ENCODE data around the gene ABCG8. TPM values are rescaled to one million over a fixed set of nuclear protein-coding genes. Genes with fewer than 3 reads are reported as not detected.

ABCG8 gene
- total and polyA plus RNA-seq, 2 donors (not counting 3 experiments of a cell fraction or from before 2014, with no cell fraction given): not detected

DNA sequence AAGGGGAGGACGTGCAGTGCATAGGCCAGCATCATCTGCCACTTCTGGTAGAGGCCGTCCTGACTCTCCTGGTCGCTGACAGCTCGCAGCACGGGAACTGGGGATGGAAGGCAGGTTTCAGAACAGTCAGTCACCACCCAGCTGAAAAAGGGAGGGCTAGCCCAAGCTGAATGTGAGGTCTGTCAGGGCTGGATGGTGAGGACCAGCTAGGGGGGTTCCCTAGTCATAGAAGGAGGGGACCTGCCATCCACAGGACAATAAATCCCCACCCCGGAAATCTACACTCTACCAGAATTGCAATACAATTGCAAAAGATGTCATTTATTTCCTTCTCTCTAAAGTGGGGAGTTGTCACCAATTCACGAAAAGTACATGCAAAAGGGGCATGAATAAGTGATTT lies 15.9 kb upstream of the ABCG8 start:
- H3K9me1 ChIP-seq (replicated peaks; ENCODE audit: control insufficient read depth, extremely low read depth, insufficient read depth, low read length): no peaks in the 10 kb centered on the region
- dilution Hi-C loops (cut with MboI; ENCODE audit: extremely low pct_ligation_motif_present, low sequenced_read_pairs) (no loop called here), intact Hi-C loops (cut with micrococcal nuclease) (no loop called here)
- no peak for DNase-seq (ENCODE audit: low read depth, low spot score)
- H3K4me3 ChIP-seq (replicated peaks in 1 of 3; ENCODE audit: insufficient read depth in 1 of 3, low read depth in 1 of 3, low read length in 3 of 3): no peak overlapping the region
- no peak for FAIRE-seq
- H3K9ac ChIP-seq (replicated peaks; ENCODE audit: extremely low read depth, insufficient read depth, low read length): no peak overlapping the region
- POLR2A ChIA-PET: no interaction called here
- no peaks in the 10 kb centered on the region for H4K20me1 ChIP-seq (replicated peaks; ENCODE audit: control insufficient read depth, extremely low read depth, insufficient read depth, low read length)
- no peak overlapping the region for H3K4me2 ChIP-seq (ENCODE audit: insufficient read depth, low read length)
- CTCF ChIA-PET: interaction anchor here (1.7 kb wide), 1 partner anchor 24 kb away, joined by 4 read pairs; no protein-coding TSS in a partner anchor
- no peaks in the 10 kb centered on the region for H3K79me2 ChIP-seq (ENCODE audit: control insufficient read depth, insufficient read depth, low read length)
- peaks cover 10% of the 10 kb centered on the region for H3K4me1 ChIP-seq (ENCODE audit: control insufficient read depth, extremely low read depth, insufficient read depth, low read length)
- TF ChIP-seq, protein P1, sequence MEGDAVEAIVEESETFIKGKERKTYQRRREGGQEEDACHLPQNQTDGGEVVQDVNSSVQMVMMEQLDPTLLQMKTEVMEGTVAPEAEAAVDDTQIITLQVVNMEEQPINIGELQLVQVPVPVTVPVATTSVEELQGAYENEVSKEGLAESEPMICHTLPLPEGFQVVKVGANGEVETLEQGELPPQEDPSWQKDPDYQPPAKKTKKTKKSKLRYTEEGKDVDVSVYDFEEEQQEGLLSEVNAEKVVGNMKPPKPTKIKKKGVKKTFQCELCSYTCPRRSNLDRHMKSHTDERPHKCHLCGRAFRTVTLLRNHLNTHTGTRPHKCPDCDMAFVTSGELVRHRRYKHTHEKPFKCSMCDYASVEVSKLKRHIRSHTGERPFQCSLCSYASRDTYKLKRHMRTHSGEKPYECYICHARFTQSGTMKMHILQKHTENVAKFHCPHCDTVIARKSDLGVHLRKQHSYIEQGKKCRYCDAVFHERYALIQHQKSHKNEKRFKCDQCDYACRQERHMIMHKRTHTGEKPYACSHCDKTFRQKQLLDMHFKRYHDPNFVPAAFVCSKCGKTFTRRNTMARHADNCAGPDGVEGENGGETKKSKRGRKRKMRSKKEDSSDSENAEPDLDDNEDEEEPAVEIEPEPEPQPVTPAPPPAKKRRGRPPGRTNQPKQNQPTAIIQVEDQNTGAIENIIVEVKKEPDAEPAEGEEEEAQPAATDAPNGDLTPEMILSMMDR (IDR thresholded peaks at IDR 0.05; ENCODE audit: extremely low read depth in 1 of 2, insufficient read depth in 1 of 2, low read depth in 1 of 2, low read length in 2 of 2): no peak
- TF ChIP-seq GATA2 (IDR thresholded peaks at IDR 0.05; ENCODE audit: insufficient read depth, insufficient read length, low read depth, low read length) (no peak), FOS (IDR thresholded peaks at IDR 0.05; ENCODE audit: borderline replicate concordance, insufficient read depth, low read length) (no peak), POLR2AphosphoS5 (IDR thresholded peaks at IDR 0.05; ENCODE audit: insufficient read depth, low read depth, low read length) (no peak)
- no TSS peak for BruUV-seq (replicated peaks)
- H3K9me3 ChIP-seq (replicated peaks; ENCODE audit: control insufficient read depth, insufficient read depth, low read length): no peaks in the 10 kb centered on the region
- peaks cover 7 to 8% of the 10 kb centered on the region in 2 experiments for H3K27me3 ChIP-seq (ENCODE audit: control insufficient read depth in 2 of 2, insufficient read depth in 2 of 2, low read length in 2 of 2)
- H3K27ac ChIP-seq (ENCODE audit: insufficient read depth, low read depth, low read length): no peak overlapping the region
- no peaks in the 10 kb centered on the region for H3K36me3 ChIP-seq (ENCODE audit: control insufficient read depth in 2 of 2, extremely low read depth in 1 of 2, insufficient read depth in 2 of 2, low read length in 2 of 2)
- no peak overlapping the region for H2AFZ ChIP-seq (ENCODE audit: low read depth, low read length)

- no peak for FAIRE-seq
- TF ChIP-seq JUN (IDR thresholded peaks at IDR 0.05; ENCODE audit: borderline replicate concordance, insufficient read depth, insufficient read length, low read depth) (no peak), GATA2 (IDR thresholded peaks at IDR 0.05; ENCODE audit: insufficient read depth, insufficient read length, low read depth, low read length) (no peak), POLR2A (IDR thresholded peaks at IDR 0.05; ENCODE audit: low read depth, low read length) (no peak), EZH2 (IDR thresholded peaks at IDR 0.05; ENCODE audit: borderline replicate concordance, low read depth, low read length, severe bottlenecking) (no peak), POLR2AphosphoS5 (IDR thresholded peaks at IDR 0.05; ENCODE audit: insufficient read depth, low read depth, low read length) (no peak), MYC (IDR thresholded peaks at IDR 0.05; ENCODE audit: low read depth, low read length) (no peak), FOS (IDR thresholded peaks at IDR 0.05; ENCODE audit: borderline replicate concordance, insufficient read depth, low read length) (no peak)
- TF ChIP-seq, protein P1 (IDR thresholded peaks at IDR 0.05; ENCODE audit: extremely low read depth in 1 of 2, insufficient read depth in 1 of 2, low read depth in 1 of 2, low read length in 2 of 2): no peak
- DNase-seq (ENCODE audit: low read depth, low spot score): no peak
- Histone ChIP-seq H3K36me3 (ENCODE audit: control insufficient read depth in 2 of 2, extremely low read depth in 1 of 2, insufficient read depth in 2 of 2, low read length in 2 of 2) (no peaks in the 10 kb centered on the region), H3K4me3 (replicated peaks in 1 of 3; ENCODE audit: insufficient read depth in 1 of 3, low read depth in 1 of 3, low read length in 3 of 3) (no peak overlapping the region), H3K4me1 (ENCODE audit: control insufficient read depth, extremely low read depth, insufficient read depth, low read length) (peaks cover 5% of the 10 kb centered on the region), H3K9me1 (replicated peaks; ENCODE audit: control insufficient read depth, extremely low read depth, insufficient read depth, low read length) (no peaks in the 10 kb centered on the region), H3K4me2 (ENCODE audit: insufficient read depth, low read length) (no peak overlapping the region), H3K79me2 (ENCODE audit: control insufficient read depth, insufficient read depth, low read length) (no peaks in the 10 kb centered on the region), H3K9me3 (replicated peaks; ENCODE audit: control insufficient read depth, insufficient read depth, low read length) (no peaks in the 10 kb centered on the region), H3K9ac (replicated peaks; ENCODE audit: extremely low read depth, insufficient read depth, low read length) (no peak overlapping the region), H4K20me1 (replicated peaks; ENCODE audit: control insufficient read depth, extremely low read depth, insufficient read depth, low read length) (no peaks in the 10 kb centered on the region), H3K27me3 (ENCODE audit: control insufficient read depth in 2 of 2, insufficient read depth in 2 of 2, low read length in 2 of 2) (peaks cover 7 to 8% of the 10 kb centered on the region in 2 experiments), H3K27ac (ENCODE audit: insufficient read depth, low read depth, low read length) (no peak overlapping the region), H2AFZ (ENCODE audit: low read depth, low read length) (no peak overlapping the region)
- intact Hi-C loops (cut with micrococcal nuclease) (no loop called here), dilution Hi-C loops (cut with MboI; ENCODE audit: extremely low pct_ligation_motif_present, low sequenced_read_pairs) (no loop called here)
- POLR2A ChIA-PET: no interaction called here
- CTCF ChIA-PET: interaction anchor here (1.7 kb wide), 1 partner anchor 25 kb away, joined by 4 read pairs; no protein-coding TSS in a partner anchor
- no TSS peak for BruUV-seq (replicated peaks)
Observed at GRCh38 chr2:43823751-43824150, 15.0 kb upstream of the ABCG8 start.
